ENCODE measurements around the gene HAUS1. TPM values are rescaled to one million over a fixed set of nuclear protein-coding genes. Genes with fewer than 3 reads are reported as not detected.

HAUS1 gene
- total and polyA plus RNA-seq, 2 of the 4 experiments (the other 2 are of a cell fraction) = 25.3 to 33.4 TPM

DNA sequence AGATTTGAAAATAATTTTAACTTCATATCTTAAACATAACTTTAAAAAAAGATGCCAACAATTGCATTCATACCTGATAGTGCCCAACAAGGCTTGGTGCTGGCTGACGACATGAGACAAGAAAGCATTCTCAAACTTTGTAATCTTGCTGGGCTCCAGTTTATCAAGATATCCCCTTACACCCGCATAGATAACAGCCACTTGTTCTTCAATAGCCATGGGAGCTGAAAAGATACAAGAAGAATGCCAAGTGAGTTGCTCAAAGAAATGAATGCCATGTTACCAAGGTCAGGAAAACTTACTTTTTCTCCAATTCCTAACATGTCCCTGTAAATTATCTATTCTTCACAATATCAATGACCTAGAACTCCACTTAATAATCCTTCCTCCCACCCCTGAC, 19.8 kb upstream of the HAUS1 start:
- H3K9ac ChIP-seq (ENCODE audit: low read depth, low read length) = no peak overlapping the region
- BruUV-seq (replicated peaks) = no TSS peak
- H2AFZ ChIP-seq (replicated peaks; ENCODE audit: low read length, poor library complexity) = no peak overlapping the region
- H2BK120ac ChIP-seq (ENCODE audit: low read depth, low read length) = no peak overlapping the region
- H4K91ac ChIP-seq (ENCODE audit: insufficient read depth, low read depth, low read length) = no peak overlapping the region
- no peak overlapping the region for H3K56ac ChIP-seq (ENCODE audit: extremely low read depth, insufficient read depth, low read length)
- no peak overlapping the region for H2BK20ac ChIP-seq (ENCODE audit: low read depth, low read length)
- no peak overlapping the region for H3K27ac ChIP-seq (ENCODE audit: insufficient read depth, low read length)
- H2AK5ac ChIP-seq (ENCODE audit: low read depth, low read length) = no peak overlapping the region
- ChIA-PET CTCF (interaction anchor here (0.5 to 1.0 kb wide), 3 partner anchors 10 to 468 kb away, joined by 3 to 4 read pairs (median 3); no protein-coding TSS in a partner anchor), POLR2A (ENCODE audit: unreplicated experiment) (no interaction called here)
- H3K18ac ChIP-seq (ENCODE audit: low read depth, low read length) = no peak overlapping the region
- no peak overlapping the region for H3K4me3 ChIP-seq (ENCODE audit: insufficient read depth, low read depth, low read length)
- peaks cover 5% of the 10 kb centered on the region; the same call in 1 of the 2 replicates for H3K9me3 ChIP-seq (ENCODE audit: control insufficient read depth, insufficient read depth, low read length)
- no peaks in the 10 kb centered on the region for H3K9me1 ChIP-seq (ENCODE audit: insufficient read depth, low read length)
- DNase-seq (no peak), ATAC-seq (ENCODE audit: low read depth) (no peak)
- H3K27me3 ChIP-seq (ENCODE audit: control insufficient read depth, insufficient read depth, low read length) = no peaks in the 10 kb centered on the region
- peaks cover 73% of the 10 kb centered on the region for H3K36me3 ChIP-seq (ENCODE audit: control insufficient read depth, insufficient read depth, low read length)
- no peak overlapping the region for H3K4me2 ChIP-seq (ENCODE audit: low read depth, low read length)
- H4K5ac ChIP-seq (ENCODE audit: low read depth, low read length) = no peak overlapping the region
- dilution Hi-C loops (cut with HindIII; ENCODE audit: low sequenced_read_pairs, unreplicated experiment) (no loop called here), in situ Hi-C loops (cut with MboI; ENCODE audit: low sequenced_read_pairs) (loop anchor here (10.0 kb wide), 1 partner anchor 170 kb away; no protein-coding TSS in a partner anchor), intact Hi-C loops (cut with micrococcal nuclease) (no loop called here)
- TF ChIP-seq, protein P1, sequence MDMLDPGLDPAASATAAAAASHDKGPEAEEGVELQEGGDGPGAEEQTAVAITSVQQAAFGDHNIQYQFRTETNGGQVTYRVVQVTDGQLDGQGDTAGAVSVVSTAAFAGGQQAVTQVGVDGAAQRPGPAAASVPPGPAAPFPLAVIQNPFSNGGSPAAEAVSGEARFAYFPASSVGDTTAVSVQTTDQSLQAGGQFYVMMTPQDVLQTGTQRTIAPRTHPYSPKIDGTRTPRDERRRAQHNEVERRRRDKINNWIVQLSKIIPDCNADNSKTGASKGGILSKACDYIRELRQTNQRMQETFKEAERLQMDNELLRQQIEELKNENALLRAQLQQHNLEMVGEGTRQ (IDR thresholded peaks at IDR 0.05; ENCODE audit: low read depth, low read length) = no peak
- TF ChIP-seq BHLHE40 (IDR thresholded peaks at IDR 0.05; ENCODE audit: low read depth, low read length) (no peak), SMC3 (IDR thresholded peaks at IDR 0.05; ENCODE audit: low read depth, low read length) (no peak), FOS (IDR thresholded peaks at IDR 0.05; ENCODE audit: low read depth, low read length) (no peak), MAZ (IDR thresholded peaks at IDR 0.05; ENCODE audit: borderline replicate concordance, low read depth, low read length) (no peak), CEBPB (IDR thresholded peaks at IDR 0.05; ENCODE audit: low read depth, low read length) (no peak), MAFK (IDR thresholded peaks at IDR 0.05; ENCODE audit: low read depth, low read length) (no peak)
- TF ChIP-seq, protein P2, sequence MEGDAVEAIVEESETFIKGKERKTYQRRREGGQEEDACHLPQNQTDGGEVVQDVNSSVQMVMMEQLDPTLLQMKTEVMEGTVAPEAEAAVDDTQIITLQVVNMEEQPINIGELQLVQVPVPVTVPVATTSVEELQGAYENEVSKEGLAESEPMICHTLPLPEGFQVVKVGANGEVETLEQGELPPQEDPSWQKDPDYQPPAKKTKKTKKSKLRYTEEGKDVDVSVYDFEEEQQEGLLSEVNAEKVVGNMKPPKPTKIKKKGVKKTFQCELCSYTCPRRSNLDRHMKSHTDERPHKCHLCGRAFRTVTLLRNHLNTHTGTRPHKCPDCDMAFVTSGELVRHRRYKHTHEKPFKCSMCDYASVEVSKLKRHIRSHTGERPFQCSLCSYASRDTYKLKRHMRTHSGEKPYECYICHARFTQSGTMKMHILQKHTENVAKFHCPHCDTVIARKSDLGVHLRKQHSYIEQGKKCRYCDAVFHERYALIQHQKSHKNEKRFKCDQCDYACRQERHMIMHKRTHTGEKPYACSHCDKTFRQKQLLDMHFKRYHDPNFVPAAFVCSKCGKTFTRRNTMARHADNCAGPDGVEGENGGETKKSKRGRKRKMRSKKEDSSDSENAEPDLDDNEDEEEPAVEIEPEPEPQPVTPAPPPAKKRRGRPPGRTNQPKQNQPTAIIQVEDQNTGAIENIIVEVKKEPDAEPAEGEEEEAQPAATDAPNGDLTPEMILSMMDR (conservative IDR thresholded peaks at IDR 0.05; ENCODE audit: low read depth, low read length) = no peak
- no peaks in the 10 kb centered on the region; the same call in 1 of the 2 replicates for H3K4me1 ChIP-seq (ENCODE audit: control insufficient read depth, insufficient read depth, low read length)
- H3K23ac ChIP-seq (ENCODE audit: low read depth, low read length) = no peak overlapping the region
- no peak overlapping the region for H2BK15ac ChIP-seq (ENCODE audit: low read depth, low read length)
- no CpG with 5 or more reads among the region's 2 CpGs for WGBS, 2 experiments (ENCODE audit: extremely low coverage in 2 of 2, insufficient read length in 1 of 2)
- no peak overlapping the region for H2BK5ac ChIP-seq (ENCODE audit: low read depth, low read length, poor library complexity, severe bottlenecking)
- peaks cover 17 to 25% of the 10 kb centered on the region in 2 experiments for H3K79me1 ChIP-seq (ENCODE audit: low read depth in 1 of 2, low read length in 2 of 2)
- H4K8ac ChIP-seq (ENCODE audit: low read depth in 2 of 2, low read length in 2 of 2) = no peak overlapping the region
- H3K4ac ChIP-seq (ENCODE audit: low read depth, low read length) = no peak overlapping the region
- H4K20me1 ChIP-seq (ENCODE audit: insufficient read depth, low read length) = no peaks in the 10 kb centered on the region
- no peak overlapping the region for H2AK9ac ChIP-seq (replicated peaks; ENCODE audit: low read depth, low read length, poor library complexity)
- H3K14ac ChIP-seq (replicated peaks; ENCODE audit: low read depth, low read length) = no peak overlapping the region

Measured in IMR-90 (cell line).